Activated T-helper 17 cell treated with anti-CD3 and anti-CD28 coated beads, Interleukin-2, amount 50 U/mL, for 72 hours (primary cell): ENCODE results near the gene GPBAR1. TPM values are rescaled to one million over a fixed set of nuclear protein-coding genes. Genes with fewer than 3 reads are reported as not detected.
"Not testable (repeated sequence)": the region's sequence is repeated elsewhere in the genome, so short reads cannot be mapped to it uniquely, and the experiment has no call there.

ENCODE experiments used
- ATAC-seq: fragments of 150-1000 bp; cut with Tn5 transposase; replicated peaks from 2 replicates; pipeline ENCODE4 v1.10.0; 2021; ENCODE audit warnings: mild to moderate bottlenecking, moderate library complexity
- H3K27ac Mint-ChIP-seq: one replicate; pipeline ENCODE4 v1.8.0; 2022; ENCODE audit warnings: mixed read lengths
- H3K27me3 Mint-ChIP-seq: one replicate; pipeline ENCODE4 v1.8.0; 2022; ENCODE audit warnings: mixed read lengths
- H3K36me3 Mint-ChIP-seq: one replicate; pipeline ENCODE4 v1.8.0; 2022; ENCODE audit warnings: low read depth, mild to moderate bottlenecking, mixed read lengths
- H3K4me1 Mint-ChIP-seq: one replicate; pipeline ENCODE4 v1.8.0; 2022; ENCODE audit warnings: mixed read lengths
- H3K4me3 Mint-ChIP-seq: one replicate; pipeline ENCODE4 v1.8.0; 2022; ENCODE audit warnings: mild to moderate bottlenecking, mixed read lengths
- H3K9me3 Mint-ChIP-seq: one replicate; pipeline ENCODE4 v1.8.0; 2022; ENCODE audit warnings: mixed read lengths
- total RNA-seq, 2 donors: library from RNA; stranded (reverse); gene quantifications; one replicate each; pipeline ENCODE4 v1.2.3, GENCODE V29; 2022

Gene GPBAR1
- total RNA-seq, 2 donors from 2014 or later, result 1.3 to 1.4 TPM

DNA sequence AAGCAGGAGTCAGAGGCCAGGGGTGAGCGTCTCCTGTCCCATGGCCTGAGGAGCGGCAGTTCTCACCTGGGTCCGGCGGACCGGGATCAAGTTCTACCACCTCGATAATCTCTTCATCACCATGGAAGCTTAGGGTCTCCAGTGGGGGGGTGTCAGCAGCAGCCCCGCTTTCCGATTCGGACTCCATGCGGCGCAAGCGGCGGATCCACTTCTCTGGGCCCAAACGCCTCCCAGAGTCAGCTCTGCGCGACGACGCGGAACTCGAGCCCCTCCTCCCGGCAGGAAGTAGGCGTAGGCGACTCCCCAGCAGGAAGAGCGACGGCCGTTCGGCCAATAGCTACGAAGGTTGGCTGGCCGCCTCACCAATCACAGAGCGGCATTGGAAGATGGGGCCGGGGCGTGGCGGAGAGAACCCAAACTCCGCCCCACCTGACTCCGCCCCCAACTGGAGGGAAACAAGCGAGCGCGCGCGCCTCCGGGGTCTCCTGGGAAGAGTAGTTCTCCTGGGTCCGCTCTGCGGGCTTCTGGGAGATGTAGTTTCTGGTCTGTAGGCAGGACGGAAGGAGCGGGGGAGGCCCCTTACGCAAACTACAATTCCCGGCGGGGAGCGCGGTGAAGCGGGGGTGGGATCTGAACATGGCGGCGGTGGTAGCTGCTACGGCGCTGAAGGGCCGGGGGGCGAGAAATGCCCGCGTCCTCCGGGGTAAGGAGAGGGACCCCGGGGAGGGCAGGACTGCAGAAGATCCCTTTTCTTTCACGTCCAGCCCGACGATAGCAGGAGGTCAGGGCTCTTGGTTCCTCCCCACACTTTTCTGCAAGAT is 9.3 kb downstream of the GPBAR1 start, which contains the start of the genes AAMP and PNKD:
TSS of gene AAMP (minus strand) at position 238 of the 821 bp plus-strand sequence. CDS start at position 187, 51 bp downstream.
TSS of gene PNKD (plus strand) at position 620 of the 821 bp plus-strand sequence. CDS start at position 637, 17 bp downstream.
- peak; percentile 93 for ATAC-seq
- Mint-ChIP-seq H3K9me3 (no peaks in the 10 kb centered on the region), H3K36me3 (peaks cover 71% of the 10 kb centered on the region), H3K27me3 (no peaks in the 10 kb centered on the region), H3K4me1 (peaks cover 25% of the 10 kb centered on the region), H3K4me3 (peak within 1 kb of the TSS; percentile 99), H3K27ac (peak within 1 kb of the TSS; percentile 97)

DNA sequence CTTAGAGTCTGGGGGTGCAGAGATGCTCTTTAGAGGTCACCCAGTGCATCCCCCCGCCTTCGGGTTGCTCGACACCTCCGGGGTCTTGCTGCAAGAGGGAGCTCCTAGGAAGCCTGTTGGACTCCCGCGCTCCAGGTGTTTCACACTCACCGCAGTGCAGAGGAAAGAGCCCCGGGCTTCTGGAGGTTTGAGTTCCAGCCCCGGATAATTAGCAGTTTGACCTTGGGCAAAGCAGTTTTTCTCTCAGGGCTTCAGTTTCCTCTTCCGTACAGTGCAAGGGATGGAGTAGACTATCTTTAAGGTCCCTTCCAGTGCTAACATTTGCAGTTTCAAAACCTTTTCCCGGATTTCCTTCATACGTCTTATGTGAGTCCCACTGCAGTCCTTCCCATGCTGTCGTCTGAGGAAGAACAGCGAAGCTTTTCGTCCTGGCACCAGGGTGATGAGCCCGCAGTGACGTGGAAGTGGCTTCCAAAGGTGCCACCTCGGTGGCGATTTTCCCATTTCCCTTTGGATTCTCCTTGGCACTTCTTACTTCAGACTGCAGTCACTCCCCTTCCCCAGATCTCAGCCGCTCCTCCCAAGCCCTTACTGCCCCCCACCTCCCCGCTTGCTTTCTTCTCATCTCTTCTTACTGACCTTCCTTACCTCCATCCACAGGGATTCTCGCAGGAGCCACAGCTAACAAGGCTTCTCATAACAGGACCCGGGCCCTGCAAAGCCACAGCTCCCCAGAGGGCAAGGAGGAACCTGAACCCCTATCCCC is 10.1 kb downstream of the GPBAR1 start:
- Mint-ChIP-seq H3K4me1 (peaks cover 25% of the 10 kb centered on the region), H3K9me3 (no peaks in the 10 kb centered on the region), H3K27me3 (no peaks in the 10 kb centered on the region), H3K36me3 (peaks cover 71% of the 10 kb centered on the region), H3K27ac (peak overlapping the region; percentile 97), H3K4me3 (peak overlapping the region; percentile 99)
- no peak for ATAC-seq

DNA sequence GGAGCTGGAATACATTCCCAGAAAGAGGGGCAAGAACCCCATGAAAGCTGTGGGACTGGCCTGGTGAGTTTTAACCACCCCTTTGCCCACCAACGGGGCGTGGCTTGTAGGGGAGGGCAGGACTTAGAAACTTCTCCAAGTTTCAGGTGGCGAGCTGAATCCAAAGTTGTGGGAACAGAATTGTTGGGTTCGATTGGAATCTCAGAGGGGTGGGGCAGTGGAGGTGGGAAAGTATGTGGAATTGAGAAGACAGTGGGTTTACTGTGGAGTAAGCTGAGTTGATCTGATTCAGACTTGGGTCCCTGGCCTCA is 10.6 kb downstream of the GPBAR1 start:
- H3K27me3 Mint-ChIP-seq, result no peaks in the 10 kb centered on the region
- peak overlapping the region; percentile 97 for H3K27ac Mint-ChIP-seq
- ATAC-seq, result no peak
- peak overlapping the region; percentile 99 for H3K4me3 Mint-ChIP-seq
- H3K9me3 Mint-ChIP-seq, result no peaks in the 10 kb centered on the region
- H3K4me1 Mint-ChIP-seq, result peaks cover 25% of the 10 kb centered on the region
- peaks cover 72% of the 10 kb centered on the region for H3K36me3 Mint-ChIP-seq

DNA sequence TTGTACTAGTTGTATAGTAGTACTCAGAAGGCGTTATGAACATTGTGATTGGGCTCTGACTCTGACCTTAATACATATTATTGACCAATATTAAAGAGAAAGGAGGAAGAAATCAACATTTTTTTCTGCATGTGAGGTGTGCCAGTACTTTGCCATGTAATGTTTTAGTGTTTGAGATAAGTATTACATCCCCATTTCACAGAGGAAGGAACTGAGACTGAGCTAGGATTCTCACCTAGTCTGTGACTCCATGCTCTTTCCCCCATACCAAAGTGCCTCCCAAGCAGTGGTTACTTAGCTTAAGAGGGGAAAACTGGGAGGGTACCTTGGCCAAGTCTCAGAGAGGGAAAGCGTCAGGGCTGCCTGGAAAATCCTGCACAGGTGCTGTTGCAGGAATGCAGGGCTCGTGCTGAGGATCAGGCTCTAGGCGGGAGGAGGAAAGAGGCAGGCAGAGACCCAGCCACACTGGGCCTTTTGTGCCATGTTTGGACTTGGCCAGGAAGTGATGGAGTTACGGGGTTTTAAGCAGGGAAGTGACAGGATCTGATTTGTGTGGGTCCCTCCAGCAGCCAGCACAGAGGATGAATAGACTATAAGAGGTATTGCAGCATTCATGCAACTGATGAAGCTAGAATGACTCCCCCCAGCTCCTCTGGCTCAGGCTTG is 11.2 kb downstream of the GPBAR1 start:
- ATAC-seq, result no peak
- Mint-ChIP-seq H3K36me3 (peaks cover 73% of the 10 kb centered on the region), H3K4me1 (peaks cover 25% of the 10 kb centered on the region), H3K4me3 (peak overlapping the region; percentile 99), H3K27me3 (no peaks in the 10 kb centered on the region), H3K27ac (peak overlapping the region; percentile 97), H3K9me3 (no peaks in the 10 kb centered on the region)

- Mint-ChIP-seq H3K36me3 (peaks cover 73% of the 10 kb centered on the region), H3K27ac (no peak overlapping the region), H3K4me1 (peaks cover 22% of the 10 kb centered on the region), H3K4me3 (peak overlapping the region; percentile 99), H3K9me3 (no peaks in the 10 kb centered on the region), H3K27me3 (no peaks in the 10 kb centered on the region)
- ATAC-seq, result peak; percentile 17
These were observed 11.9 kb downstream of the GPBAR1 start for GRCh38 chr2:218272531-218273212.

- H3K27me3 Mint-ChIP-seq, H3K4me3 Mint-ChIP-seq, H3K9me3 Mint-ChIP-seq, ATAC-seq, H3K27ac Mint-ChIP-seq: not testable (repeated sequence)
- Mint-ChIP-seq H3K4me1 (peaks cover 22% of the 10 kb centered on the region), H3K36me3 (peaks cover 75% of the 10 kb centered on the region)
These were observed 12.5 kb downstream of the GPBAR1 start for GRCh38 chr2:218273214-218273907.

- H3K4me1 Mint-ChIP-seq, result peaks cover 22% of the 10 kb centered on the region
- no peaks in the 10 kb centered on the region for H3K9me3 Mint-ChIP-seq
- ATAC-seq, result no peak
- peaks cover 77% of the 10 kb centered on the region for H3K36me3 Mint-ChIP-seq
- no peaks in the 10 kb centered on the region for H3K27me3 Mint-ChIP-seq
- H3K27ac Mint-ChIP-seq, result no peak overlapping the region
- H3K4me3 Mint-ChIP-seq, result no peak overlapping the region
These were observed 13.1 kb downstream of the GPBAR1 start for GRCh38 chr2:218273908-218274249.

GRCh38 chr2:218274586-218274985 is 13.8 kb downstream of the GPBAR1 start:
- ATAC-seq, result no peak
- Mint-ChIP-seq H3K36me3 (peaks cover 74% of the 10 kb centered on the region), H3K27ac (peak overlapping the region; percentile 36), H3K9me3 (no peaks in the 10 kb centered on the region), H3K4me3 (no peak overlapping the region), H3K4me1 (peaks cover 18% of the 10 kb centered on the region), H3K27me3 (no peaks in the 10 kb centered on the region)

DNA sequence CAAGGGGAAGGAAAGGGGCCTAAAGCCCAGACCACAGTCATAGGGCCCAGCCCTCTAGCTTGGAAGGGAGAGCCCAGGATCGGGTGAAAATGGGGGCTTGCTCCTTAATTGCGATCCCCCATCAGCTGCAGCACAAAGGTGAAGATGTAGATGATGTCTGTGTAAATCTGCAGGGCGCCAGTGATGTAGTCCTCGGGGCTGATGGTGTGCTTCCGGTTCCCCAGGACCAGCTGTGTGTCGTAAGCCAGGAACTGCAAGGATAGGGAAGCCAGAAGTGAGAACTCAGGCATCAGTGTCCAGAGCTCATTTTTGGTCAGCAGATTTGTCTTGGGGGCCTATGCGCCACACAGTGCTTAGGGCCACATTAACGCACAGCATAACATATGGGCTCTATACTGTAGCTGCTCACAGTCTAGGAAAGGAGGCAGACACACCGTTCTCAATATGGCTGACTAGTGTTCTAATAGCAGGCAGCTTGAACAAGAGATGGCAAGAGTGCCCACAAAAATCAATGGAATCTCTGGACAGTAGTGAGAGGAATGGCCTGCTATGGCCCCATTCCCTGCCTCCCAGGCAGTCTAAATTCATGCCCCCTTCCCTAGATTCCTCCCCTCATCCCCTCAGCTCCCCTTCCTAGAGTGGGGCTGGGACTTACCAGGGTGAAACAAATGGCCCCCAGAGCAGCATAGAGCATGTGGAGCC is 14.7 kb downstream of the GPBAR1 start:
- no peak overlapping the region for H3K4me3 Mint-ChIP-seq
- peaks cover 75% of the 10 kb centered on the region for H3K36me3 Mint-ChIP-seq
- H3K27ac Mint-ChIP-seq, result peak overlapping the region; percentile 72
- no peak for ATAC-seq
- H3K4me1 Mint-ChIP-seq, result peaks cover 24% of the 10 kb centered on the region
- no peaks in the 10 kb centered on the region for H3K9me3 Mint-ChIP-seq
- H3K27me3 Mint-ChIP-seq, result no peaks in the 10 kb centered on the region

DNA sequence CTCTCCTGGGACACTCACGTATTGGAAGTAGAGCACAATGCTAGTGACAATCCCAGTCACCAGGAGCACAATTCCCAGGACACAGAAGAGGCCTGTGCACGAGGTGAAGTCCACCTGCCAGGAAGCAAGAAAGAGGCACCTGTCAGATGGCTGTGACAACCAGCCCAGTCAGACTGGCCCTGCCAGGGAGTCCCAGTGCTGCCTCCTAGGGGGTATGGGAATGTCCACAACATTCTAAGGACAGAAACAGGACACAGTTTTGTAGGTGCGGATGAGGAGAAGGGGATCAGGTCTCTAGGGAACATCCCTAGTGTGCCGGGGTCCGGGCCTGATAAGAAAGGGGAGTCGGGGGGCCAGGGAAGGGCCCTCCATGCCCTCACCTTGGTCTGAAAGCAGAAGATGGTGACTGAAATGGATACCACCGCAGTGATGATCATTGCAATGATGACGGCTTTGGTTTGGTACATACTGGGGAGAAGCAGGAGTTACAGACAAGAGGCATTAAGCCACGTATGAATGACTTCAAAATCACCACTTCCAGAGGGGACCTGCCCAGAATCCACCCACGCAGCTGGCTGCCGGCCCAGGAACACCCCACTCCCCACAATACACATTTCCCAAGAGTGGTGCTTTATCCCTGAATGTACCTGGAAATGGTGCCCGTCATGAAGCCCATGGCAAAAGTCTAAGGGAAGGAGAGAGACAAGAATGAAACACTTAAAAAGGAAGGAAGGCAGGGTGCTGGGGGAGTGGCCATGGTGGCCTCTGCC is 16.4 kb downstream of the GPBAR1 start:
- H3K27ac Mint-ChIP-seq, result peak overlapping the region; percentile 72
- no peaks in the 10 kb centered on the region for H3K27me3 Mint-ChIP-seq
- ATAC-seq, result no peak
- H3K9me3 Mint-ChIP-seq, result no peaks in the 10 kb centered on the region
- peaks cover 14% of the 10 kb centered on the region for H3K4me1 Mint-ChIP-seq
- H3K4me3 Mint-ChIP-seq, result no peak overlapping the region
- H3K36me3 Mint-ChIP-seq, result peaks cover 86% of the 10 kb centered on the region

DNA sequence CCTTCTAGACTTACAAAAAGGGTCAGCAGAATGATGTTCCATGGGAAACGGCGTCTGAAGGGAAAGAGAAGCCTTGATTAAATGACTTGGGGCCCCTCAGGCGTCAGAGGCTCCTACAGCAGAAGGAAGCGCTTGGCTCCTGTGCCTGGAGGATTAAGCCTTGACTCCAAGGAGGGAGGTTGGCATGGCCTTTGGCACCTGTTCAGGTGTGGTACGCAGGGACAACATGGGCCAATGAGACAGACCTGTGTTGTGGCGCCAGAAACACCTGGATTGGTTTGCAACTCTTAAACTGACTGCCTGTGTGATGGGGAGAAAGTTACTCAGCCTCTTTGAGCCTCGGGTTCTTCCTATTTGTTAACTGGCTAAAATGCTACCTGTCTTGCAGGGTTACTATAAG is 17.1 kb downstream of the GPBAR1 start:
- Mint-ChIP-seq H3K36me3 (peaks cover 87% of the 10 kb centered on the region), H3K4me1 (peaks cover 10% of the 10 kb centered on the region), H3K9me3 (no peaks in the 10 kb centered on the region), H3K27me3 (no peaks in the 10 kb centered on the region), H3K27ac (peak overlapping the region; percentile 72), H3K4me3 (no peak overlapping the region)
- ATAC-seq, result no peak

- ATAC-seq, result no peak
- peak overlapping the region; percentile 70 for H3K27ac Mint-ChIP-seq
- no peak overlapping the region for H3K4me3 Mint-ChIP-seq
- peaks cover 10% of the 10 kb centered on the region for H3K4me1 Mint-ChIP-seq
- peaks cover 90% of the 10 kb centered on the region for H3K36me3 Mint-ChIP-seq
- no peaks in the 10 kb centered on the region for H3K27me3 Mint-ChIP-seq
- H3K9me3 Mint-ChIP-seq, result no peaks in the 10 kb centered on the region
These were observed 17.9 kb downstream of the GPBAR1 start for GRCh38 chr2:218278531-218279360.
